GM21526 (cell line): ENCODE measurements around the gene GABRR3.
"Not testable (repeated sequence)": the region's sequence is repeated elsewhere in the genome, so short reads cannot be mapped to it uniquely, and the experiment has no call there.

ENCODE experiments used
- ATAC-seq: cut with Tn5 transposase; IDR thresholded peaks from one replicate; pipeline ENCODE4 v1.9.1; 2021; ENCODE audit warnings: moderate library complexity; ENCODE audit not compliant: unreplicated experiment, low FRiP score

GABRR3 gene

DNA sequence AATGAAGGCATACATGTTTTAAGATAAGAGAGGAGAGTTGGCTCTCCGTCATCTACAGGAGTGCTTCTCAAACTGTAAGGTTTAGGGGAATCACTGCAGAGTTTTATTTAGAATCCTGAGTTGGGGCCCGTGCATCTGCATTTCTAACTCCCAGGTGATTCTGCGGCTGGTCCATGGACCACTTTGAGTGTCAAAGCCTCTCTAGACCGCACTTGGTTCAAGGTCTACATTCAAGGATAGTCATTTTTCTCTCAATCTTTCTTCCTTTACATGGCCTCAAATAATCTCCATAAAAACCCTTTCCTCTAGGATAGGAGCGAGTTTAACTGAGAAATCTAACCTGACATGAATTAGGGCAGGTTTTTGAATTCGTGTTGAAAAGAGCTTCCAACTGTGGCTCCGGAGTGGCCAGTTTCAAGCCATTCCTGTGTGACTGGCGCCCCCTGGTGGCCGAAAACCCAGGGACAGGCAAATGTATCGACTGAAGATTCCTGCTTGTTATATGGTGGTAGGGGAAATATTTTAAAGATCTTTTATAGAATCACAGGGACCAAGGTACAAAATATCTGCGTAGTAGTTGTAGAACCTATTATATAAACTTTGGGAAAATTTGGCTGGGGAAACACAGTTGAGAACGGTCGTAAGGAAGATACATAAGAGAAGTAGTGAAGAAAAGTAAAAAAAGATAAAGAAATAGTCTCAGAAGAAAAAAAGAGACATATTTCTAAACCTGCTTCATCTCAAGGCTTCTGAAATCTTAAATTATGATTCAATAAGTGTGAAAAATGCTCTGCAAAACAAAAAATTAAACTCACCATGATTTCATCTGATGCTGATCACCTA is 11.9 kb downstream of the GABRR3 start:
- ATAC-seq: peak; percentile 60

DNA sequence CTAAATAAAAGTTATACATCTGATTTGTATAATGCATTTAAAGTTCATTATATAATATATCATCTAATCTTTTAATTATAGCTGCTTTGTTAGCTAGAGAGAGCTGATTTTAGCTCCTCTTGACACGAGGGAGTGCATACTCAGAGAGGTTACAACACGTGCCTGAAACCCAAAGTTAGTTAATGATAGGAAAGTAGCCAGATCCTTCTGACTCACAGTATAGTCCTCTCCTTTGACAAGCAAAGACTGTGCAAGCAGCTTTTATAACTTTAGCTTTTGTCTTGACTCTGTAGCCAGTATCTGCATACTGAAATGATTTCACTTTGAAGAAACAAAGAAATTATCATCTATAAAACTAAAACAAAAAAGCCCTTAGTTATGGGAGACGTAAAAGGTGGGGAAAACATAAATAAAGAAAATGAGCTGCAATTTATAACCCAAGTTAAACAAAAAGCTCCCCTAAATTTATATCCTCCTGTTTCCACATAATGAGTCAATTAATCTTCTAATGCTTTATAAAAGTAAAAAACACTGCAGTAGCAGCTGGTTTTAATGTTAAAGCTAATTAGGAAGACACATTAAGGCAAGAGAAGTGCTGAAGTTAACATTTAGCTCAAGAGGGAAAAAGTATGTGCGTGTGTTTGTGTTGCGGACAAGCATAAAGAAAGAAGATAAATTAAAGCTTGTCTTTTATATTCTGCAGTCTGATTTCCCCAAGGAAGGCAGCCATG is 13.1 kb downstream of the GABRR3 start:
- no peak for ATAC-seq

DNA sequence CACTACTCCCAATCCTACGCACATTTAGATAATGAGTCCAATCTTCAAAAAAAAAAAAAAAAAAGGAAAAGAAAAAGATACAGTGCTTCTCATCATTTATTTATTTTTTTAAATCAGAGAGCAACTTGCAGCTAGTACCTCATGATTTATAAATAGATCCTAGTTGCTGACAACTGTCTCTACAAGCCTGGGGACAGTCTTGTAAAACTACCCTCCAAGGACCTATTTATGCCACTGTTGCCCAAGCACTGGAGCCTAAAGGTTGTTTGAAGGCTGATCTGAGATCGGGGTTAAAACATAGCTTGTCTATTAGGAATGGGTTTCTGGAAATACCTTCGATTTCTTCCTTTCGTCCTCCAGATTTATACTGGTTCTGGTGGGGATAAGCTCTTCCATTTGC is 14.7 kb downstream of the GABRR3 start:
- no peak for ATAC-seq

GRCh38 chr3:98018301-98018700 is 16.8 kb downstream of the GABRR3 start:
- ATAC-seq: no peak

DNA sequence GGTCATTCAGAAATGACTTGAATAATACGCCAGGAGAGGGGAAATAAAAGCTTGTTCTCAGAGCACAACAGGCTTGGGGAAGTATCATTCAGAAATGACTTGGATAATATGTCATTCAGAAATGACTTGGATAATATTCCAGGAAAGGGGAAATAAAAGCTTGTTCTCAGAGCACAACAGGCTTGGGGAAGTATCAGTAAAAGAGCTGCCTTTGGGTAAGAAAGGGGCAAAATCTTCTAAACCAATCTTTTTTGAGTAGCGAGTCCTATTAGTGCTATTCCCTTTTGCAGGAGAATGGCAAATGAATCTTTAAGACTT is 20.9 kb downstream of the GABRR3 start:
- ATAC-seq: no peak

GRCh38 chr3:98013411-98014267 is 21.5 kb downstream of the GABRR3 start:
- ATAC-seq: no peak

DNA sequence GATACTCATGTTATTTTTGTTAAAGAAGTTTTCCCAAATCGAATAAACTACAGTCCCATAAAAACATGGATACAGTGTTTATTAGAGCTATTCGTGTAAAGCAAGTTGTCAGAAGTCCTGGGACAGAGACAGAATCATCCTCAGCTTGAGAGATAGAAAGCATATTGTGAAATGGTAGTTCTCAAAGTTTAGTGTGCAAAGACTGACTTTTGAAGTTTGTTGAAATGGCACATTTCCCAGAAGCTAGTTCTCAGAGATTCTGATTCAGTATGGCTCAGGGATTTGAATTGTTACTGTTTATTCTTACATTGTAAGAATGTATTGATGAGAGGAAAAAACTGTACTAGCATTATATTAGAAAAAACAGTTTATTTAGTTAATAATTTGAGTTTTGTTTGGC is 22.1 kb downstream of the GABRR3 start:
- no peak for ATAC-seq

- not testable (repeated sequence) for ATAC-seq
Measured at GRCh38 chr3:98010883-98011449, 24.1 kb downstream of the GABRR3 start.

DNA sequence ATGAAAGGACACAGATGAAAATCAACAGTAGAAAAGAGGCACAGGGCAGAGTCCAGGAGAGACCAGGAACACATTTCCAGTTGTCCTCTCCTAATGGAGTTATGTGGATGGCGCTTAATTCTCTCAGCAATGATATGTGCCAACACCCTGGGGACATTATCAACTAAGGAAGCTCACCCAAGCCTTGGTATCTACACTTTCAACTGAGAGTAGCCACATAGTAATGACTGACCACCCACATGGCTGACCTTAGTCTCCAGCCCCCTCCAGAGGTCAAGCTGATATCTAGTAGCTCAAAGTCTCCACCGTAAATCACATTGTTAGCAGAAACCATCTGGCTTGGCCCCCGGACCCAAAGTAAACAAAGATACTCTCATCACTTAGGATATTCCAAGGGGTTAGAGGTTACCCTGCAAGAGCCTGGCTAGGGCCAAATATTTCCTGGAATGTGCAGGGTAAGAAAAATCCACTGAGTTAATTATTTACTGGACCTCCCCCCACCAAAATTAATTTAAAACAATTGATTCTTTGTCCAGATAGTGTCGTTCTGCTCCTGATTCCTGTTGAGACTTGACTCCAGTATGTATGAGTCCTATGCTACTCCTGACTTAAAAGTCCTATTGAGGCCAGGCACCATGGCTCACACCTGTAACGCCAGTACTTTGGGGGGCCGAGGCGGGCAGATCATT is 24.8 kb downstream of the GABRR3 start:
- ATAC-seq: no peak

DNA sequence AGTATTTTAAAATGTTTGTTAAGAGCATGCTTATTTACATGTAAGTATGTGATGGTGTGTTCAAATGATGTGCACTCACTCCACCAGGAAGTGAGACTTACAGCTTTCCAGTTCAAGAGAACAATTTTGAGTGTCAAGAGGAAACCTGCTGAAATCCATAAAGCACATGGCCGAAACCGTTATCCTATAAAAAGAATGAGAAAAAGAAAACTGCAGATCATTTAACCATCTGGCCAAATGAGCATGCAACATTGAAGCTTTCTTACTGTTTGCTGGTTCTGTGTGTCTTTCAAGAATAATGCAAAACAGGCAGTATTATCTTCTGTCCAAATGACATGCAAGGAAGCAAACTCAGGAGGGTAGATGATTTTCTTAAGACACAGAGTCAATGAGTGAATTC is 26.3 kb downstream of the GABRR3 start:
- ATAC-seq: peak; percentile 56

DNA sequence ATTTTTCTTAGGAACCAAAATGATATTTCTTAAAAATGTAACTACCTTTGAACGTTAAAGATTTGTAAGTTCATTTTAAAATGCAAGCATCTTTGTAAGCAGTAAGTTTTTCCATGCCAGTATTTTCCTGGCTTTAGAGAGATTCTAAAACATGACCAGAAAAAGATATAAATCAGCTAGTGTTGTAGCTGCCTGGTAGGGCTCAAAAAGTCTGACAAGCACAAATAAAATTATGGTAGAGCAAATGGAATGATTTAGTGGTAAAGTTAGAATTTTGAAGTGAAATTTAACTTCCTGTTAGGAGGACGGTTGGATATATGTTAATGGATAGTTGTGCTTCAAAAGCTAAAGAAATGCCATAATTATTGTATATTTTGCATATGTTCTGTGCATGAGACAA is 29.7 kb downstream of the GABRR3 start:
- ATAC-seq: no peak

- no peak for ATAC-seq
Measured at GRCh38 chr3:98004721-98005120, 30.4 kb downstream of the GABRR3 start.

DNA sequence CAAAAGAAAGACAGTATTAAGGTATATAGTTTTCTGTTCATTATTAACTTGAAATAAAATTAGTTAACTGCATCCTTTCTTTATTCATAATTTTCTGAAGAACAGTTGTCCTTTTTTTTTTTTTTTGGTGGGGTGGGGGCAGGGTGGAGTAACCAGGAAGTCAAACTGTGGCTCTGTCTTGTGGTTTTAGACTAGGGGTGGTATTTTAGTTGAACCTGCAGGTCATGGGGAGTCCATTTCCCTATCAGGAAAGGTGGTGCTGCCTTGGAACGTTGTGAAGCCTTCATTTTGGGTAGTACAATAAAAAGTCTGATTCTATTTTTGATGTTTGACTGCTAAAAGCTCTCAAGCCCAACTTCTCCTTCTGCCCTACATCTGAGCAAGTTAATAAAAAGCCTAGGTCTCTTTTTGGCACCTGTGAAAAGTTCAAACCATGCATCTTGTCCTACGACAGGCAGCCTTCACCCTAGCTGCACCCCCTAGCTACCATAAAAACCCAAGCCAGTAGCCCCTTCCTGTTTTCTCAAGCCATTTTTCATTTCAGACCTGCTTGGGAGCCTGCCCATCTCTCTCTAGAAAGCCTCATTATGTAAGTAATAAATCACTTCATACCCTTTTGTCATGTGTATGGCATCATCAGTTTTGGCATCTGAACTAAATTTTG is 31.7 kb downstream of the GABRR3 start:
- ATAC-seq: peak; percentile 67

- ATAC-seq: no peak
Measured at GRCh38 chr3:98002717-98003116, 32.4 kb downstream of the GABRR3 start.

GRCh38 chr3:97999994-98000393 is 35.1 kb downstream of the GABRR3 start:
- ATAC-seq: no peak

DNA sequence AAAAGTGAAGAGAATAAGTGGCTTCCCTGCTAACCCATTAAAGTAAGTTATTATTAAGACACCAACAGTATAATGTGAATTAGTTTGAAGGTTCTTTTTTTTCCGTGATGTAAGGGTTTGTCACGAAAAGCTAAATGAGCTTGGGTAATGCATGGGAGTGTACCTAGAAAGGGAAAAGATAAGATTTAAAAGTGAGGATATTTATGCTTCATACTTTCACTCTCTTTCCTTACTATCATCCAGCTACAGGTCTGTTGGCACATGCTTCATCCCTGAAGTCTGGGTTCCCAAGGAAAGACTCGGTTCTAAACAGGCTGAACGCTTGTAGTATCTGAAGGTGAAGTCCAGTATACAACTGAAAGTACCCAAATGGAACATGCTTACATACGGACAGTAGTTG is 36.0 kb downstream of the GABRR3 start:
- ATAC-seq: no peak

DNA sequence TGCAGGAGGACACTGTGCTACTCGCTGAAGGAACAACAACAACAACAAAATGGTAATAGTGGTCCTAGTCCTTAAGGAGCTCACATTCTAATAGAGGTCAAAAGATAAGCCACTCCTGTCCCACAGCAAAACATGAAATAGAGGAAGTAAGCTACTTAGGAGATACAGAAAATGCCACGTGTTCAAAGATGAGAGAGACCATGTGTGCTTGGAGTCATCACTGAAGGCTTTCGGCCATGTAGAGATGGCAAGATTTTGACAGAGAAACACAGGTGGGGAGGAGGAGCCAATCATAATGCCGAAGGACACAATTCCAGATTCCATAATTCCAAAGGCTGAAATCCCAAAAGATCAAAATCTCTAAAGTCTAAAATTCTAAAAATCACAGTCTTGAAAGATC is 38.1 kb downstream of the GABRR3 start:
- peak; percentile 63 for ATAC-seq

- ATAC-seq: no peak
Measured at GRCh38 chr3:97994328-97994945, 40.7 kb downstream of the GABRR3 start.

DNA sequence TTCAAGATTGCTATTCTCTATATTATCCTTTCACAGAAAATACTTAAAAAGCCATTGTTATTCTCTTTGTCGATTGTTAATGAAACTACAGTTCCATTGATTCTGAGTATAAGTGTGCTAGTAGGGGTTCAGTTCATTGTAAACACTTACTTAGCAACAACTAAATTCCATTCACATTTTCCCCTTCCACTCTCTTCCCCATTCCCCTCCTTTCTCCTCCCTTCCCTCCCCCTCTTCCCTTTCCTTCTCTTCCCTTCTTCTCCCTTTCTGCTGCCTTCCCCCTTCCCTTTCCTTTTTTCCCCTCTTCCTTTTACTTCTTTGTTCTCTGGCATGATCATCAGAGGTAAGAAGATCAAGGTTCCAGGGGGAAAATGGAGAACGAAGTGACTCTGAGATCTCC is 41.6 kb downstream of the GABRR3 start:
- no peak for ATAC-seq
